Hepatocyte (in vitro differentiated cells): Measurements from ENCODE around the gene JUNB. TPM values are rescaled to one million over a fixed set of nuclear protein-coding genes. Genes with fewer than 3 reads are reported as not detected.

ENCODE experiments used
- DNase-seq: peaks from one replicate; pipeline ENCODE4 v3.0.0-alpha.2; 2016; ENCODE audit warnings: low spot score
- H2AFZ ChIP-seq: fragments of 200-600 bp; sonication (generic); 2 replicates; pipeline ENCODE4 v1.6.0; 2016; ENCODE audit warnings: antibody characterized with exemption, mild to moderate bottlenecking
- H3K27ac ChIP-seq: fragments of 200-600 bp; sonication (generic); 2 replicates; pipeline ENCODE4 v1.5.1; 2016; ENCODE audit warnings: mild to moderate bottlenecking
- H3K27me3 ChIP-seq: fragments of 200-600 bp; sonication (generic); 2 replicates; pipeline ENCODE4 v1.6.1; 2016
- H3K36me3 ChIP-seq: fragments of 200-600 bp; sonication (generic); replicated peaks from 2 replicates; pipeline ENCODE4 v1.5.1; 2016; ENCODE audit warnings: low read depth; ENCODE audit not compliant: insufficient read depth
- H3K4me1 ChIP-seq: fragments of 200-600 bp; sonication (generic); 2 replicates; pipeline ENCODE4 v1.5.1; 2016; ENCODE audit warnings: mild to moderate bottlenecking, moderate library complexity; ENCODE audit not compliant: insufficient read depth
- H3K4me2 ChIP-seq: fragments of 200-600 bp; sonication (generic); 2 replicates; pipeline ENCODE4 v1.6.0; 2016
- H3K4me3 ChIP-seq: fragments of 200-600 bp; sonication (generic); 2 replicates; pipeline ENCODE4 v1.5.1; 2016; ENCODE audit warnings: mild to moderate bottlenecking
- H3K79me2 ChIP-seq: fragments of 200-600 bp; sonication (generic); 2 replicates; pipeline ENCODE4 v1.6.0; 2017; ENCODE audit warnings: mild to moderate bottlenecking
- H3K9me2 ChIP-seq: fragments of 200-600 bp; sonication (generic); replicated peaks from 2 replicates; pipeline ENCODE4 v1.6.0; 2017; ENCODE audit warnings: mild to moderate bottlenecking; ENCODE audit not compliant: insufficient read depth
- H3K9me3 ChIP-seq: fragments of 200-600 bp; sonication (generic); 2 replicates; pipeline ENCODE4 v1.5.1; 2016; ENCODE audit warnings: low read depth, mild to moderate bottlenecking
- H4K20me1 ChIP-seq: fragments of 200-600 bp; sonication (generic); 2 replicates; pipeline ENCODE4 v1.6.0; 2016; ENCODE audit warnings: mild to moderate bottlenecking; ENCODE audit not compliant: insufficient read depth, poor library complexity, severe bottlenecking
- CTCF ChIP-seq: fragments of 200-600 bp; sonication (generic); IDR thresholded peaks from 2 replicates; pipeline ENCODE4 v1.5.1; 2016; ENCODE audit warnings: antibody characterized with exemption, mild to moderate bottlenecking; ENCODE audit not compliant: poor library complexity
- EZH2 ChIP-seq: fragments of 200-600 bp; sonication (generic); IDR thresholded peaks from 2 replicates; pipeline ENCODE4 v1.6.1; 2016; ENCODE audit warnings: antibody characterized with exemption, mild to moderate bottlenecking, borderline replicate concordance
- EZH2phosphoT487 ChIP-seq: fragments of 200-600 bp; sonication (generic); IDR thresholded peaks from one replicate; pipeline ENCODE4 v1.6.1; 2018; ENCODE audit warnings: antibody characterized with exemption, mild to moderate bottlenecking, low read depth, moderate library complexity; ENCODE audit not compliant: unreplicated experiment, severe bottlenecking
- WGBS: methylation state at CpG from one replicate; pipeline ENCODE4 v1.1.6; 2016; ENCODE audit warnings: low lambda C conversion rate; ENCODE audit errors: missing lambda C conversion rate; 5-methylcytosine and 5-hydroxymethylcytosine counted together
- polyA plus RNA-seq: library from polyadenylated mRNA; unstranded; fragments of >200 nt; fragmentation: Nextera tagmentation; extraction: Ambion mirVana; gene quantifications from 2 replicates; pipeline ENCODE4 v1.2.1, GENCODE V29; 2016
- total RNA-seq: library from RNA; depleted of rRNA; stranded (reverse); fragments of >200 nt; gene quantifications from 2 replicates; pipeline ENCODE4 v1.2.3, GENCODE V29; 2014

The JUNB gene
- total and polyA plus RNA-seq, 2 experiments from 2014 or later: 399 to 539 TPM

- DNase-seq: peak; percentile 70
- 1% methylated on average over 56 of the region's 84 CpGs for WGBS
These were observed 966 bp downstream of the JUNB start for GRCh38 chr19:12792051-12792852.

GRCh38 chr19:12792853-12793289 is 1.6 kb downstream of the JUNB start:
- DNase-seq: no peak
- Histone ChIP-seq H3K9me2 (no peaks in the 10 kb centered on the region), H3K27ac (peak overlapping the region; percentile 99), H3K4me3 (peak overlapping the region; percentile 94), H3K4me1 (peaks cover 29% of the 10 kb centered on the region), H4K20me1 (peaks cover 10% of the 10 kb centered on the region), H2AFZ (no peak overlapping the region), H3K27me3 (no peaks in the 10 kb centered on the region), H3K79me2 (peaks cover 18% of the 10 kb centered on the region), H3K4me2 (peak overlapping the region; percentile 84), H3K36me3 (no peaks in the 10 kb centered on the region), H3K9me3 (no peaks in the 10 kb centered on the region)
- peak; percentile 41 for TF ChIP-seq EZH2phosphoT487
- no peak for TF ChIP-seq CTCF
- TF ChIP-seq EZH2: no peak
- 2% methylated on average over 20 of the region's 22 CpGs for WGBS

More at GRCh38 chr19:12792051-12792852, 966 bp downstream of the JUNB start:
- H3K4me1 ChIP-seq: peaks cover 33% of the 10 kb centered on the region
- H3K9me2 ChIP-seq: no peaks in the 10 kb centered on the region
- H3K36me3 ChIP-seq: no peaks in the 10 kb centered on the region
- H3K27ac ChIP-seq: peak overlapping the region; percentile 99
- H4K20me1 ChIP-seq: peaks cover 10% of the 10 kb centered on the region
- TF ChIP-seq EZH2phosphoT487: peak; percentile 40
- TF ChIP-seq EZH2: no peak
- no peak overlapping the region for H2AFZ ChIP-seq
- H3K9me3 ChIP-seq: no peaks in the 10 kb centered on the region
- peaks cover 18% of the 10 kb centered on the region for H3K79me2 ChIP-seq
- peak overlapping the region; percentile 84 for H3K4me2 ChIP-seq
- peak overlapping the region; percentile 94 for H3K4me3 ChIP-seq
- no peaks in the 10 kb centered on the region for H3K27me3 ChIP-seq

- Histone ChIP-seq H3K27me3 (no peaks in the 10 kb centered on the region), H3K9me2 (no peaks in the 10 kb centered on the region), H3K4me2 (peak overlapping the region; percentile 84), H3K4me1 (peaks cover 22% of the 10 kb centered on the region), H3K27ac (peak overlapping the region; percentile 99), H3K4me3 (peak overlapping the region; percentile 94), H4K20me1 (peaks cover 10% of the 10 kb centered on the region), H2AFZ (no peak overlapping the region), H3K79me2 (peaks cover 18% of the 10 kb centered on the region), H3K36me3 (no peaks in the 10 kb centered on the region), H3K9me3 (no peaks in the 10 kb centered on the region)
- TF ChIP-seq CTCF (no peak), EZH2 (no peak)
- peak; percentile 96 for DNase-seq
- under 1% methylated on average over 42 of the region's 81 CpGs for WGBS
These were observed 2.3 kb downstream of the JUNB start for GRCh38 chr19:12793290-12794195.
